HG02884 (cell line): Measurements from ENCODE around the gene KRTAP10-12.
"Not testable (repeated sequence)": the region's sequence is repeated elsewhere in the genome, so short reads cannot be mapped to it uniquely, and the experiment has no call there.

Experiments
- ATAC-seq: cut with Tn5 transposase; IDR thresholded peaks from one replicate; pipeline ENCODE4 v1.9.1; 2021; ENCODE audit warnings: mild to moderate bottlenecking, moderate library complexity; ENCODE audit not compliant: unreplicated experiment

Gene KRTAP10-12

DNA sequence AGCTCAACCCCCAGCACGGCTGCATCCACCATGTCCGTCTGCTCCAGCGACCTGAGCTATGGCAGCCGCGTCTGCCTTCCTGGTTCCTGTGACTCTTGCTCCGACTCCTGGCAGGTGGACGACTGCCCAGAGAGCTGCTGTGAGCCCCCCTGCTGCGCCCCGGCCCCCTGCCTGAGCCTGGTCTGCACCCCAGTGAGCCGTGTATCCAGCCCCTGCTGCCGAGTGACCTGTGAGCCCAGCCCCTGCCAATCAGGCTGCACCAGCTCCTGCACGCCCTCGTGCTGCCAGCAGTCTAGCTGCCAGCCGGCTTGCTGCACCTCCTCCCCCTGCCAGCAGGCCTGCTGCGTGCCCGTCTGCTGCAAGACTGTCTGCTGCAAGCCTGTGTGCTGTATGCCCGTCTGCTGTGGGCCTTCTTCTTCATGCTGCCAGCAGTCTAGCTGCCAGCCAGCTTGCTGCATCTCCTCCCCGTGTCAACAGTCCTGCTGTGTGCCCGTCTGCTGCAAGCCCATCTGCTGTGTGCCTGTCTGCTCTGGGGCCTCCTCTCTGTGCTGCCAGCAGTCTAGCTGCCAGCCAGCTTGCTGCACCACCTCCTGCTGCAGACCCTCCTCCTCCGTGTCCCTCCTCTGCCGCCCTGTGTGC is at the start of gene KRTAP10-12:
Gene KRTAP10-12 (plus strand): TSS at position 1 of the 639 bp plus-strand sequence. CDS start 30 bp downstream, at position 31.
- not testable (repeated sequence) for ATAC-seq

DNA sequence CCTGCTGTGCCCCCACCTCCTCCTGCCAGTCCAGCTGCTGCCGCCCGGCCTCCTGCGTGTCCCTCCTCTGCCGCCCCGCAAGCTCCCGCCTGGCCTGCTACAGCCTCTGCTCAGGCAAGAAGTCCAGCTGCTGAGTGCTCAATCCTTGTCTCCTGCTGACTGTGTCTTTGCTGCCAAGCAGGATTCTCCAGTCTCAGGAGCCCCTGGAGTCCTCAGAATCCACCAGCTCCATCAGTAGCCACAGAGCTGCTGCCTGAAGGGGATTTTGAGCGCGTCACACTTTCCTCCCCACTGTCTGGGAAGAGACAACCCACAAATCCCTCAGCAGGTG is 49.8 kb upstream of the KRTAP10-12 start:
- no peak for ATAC-seq

DNA sequence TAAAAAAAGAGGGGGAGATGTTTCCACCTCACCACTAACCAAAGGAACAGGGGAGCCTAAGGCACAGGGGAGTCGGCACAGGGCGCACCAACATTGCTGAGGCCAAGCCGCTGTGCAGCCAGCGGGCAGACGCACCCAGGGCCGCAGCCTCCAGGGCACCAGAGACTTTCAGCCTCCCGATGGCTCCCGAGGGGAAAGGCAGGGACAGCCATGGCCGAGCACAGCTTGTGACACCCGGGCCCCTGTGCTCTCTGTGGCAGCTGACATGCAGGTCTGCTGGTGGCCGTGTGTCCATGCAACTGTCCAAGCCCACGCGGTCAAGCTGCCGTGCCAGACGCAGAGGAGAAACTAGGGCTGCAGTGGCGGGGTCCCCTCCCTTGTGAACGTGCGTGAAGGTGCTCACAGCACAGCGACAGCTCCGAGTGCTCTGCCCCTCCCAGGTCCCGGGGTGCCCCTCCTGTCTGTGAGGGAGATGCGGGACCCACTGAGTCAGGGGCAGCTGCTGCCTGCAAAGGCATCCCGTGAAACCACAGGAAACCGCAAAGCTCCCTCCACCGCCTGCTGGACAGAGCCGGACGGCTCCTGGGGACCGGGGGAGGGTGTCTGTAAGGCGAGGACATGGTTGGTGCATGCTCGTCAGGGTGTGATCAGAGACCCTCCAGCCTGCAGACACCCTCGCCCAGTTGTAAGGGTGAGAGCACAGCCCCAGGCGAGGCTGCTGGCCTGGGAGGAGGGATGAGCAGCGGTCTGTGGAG is 48.2 kb upstream of the KRTAP10-12 start:
- ATAC-seq = no peak

DNA sequence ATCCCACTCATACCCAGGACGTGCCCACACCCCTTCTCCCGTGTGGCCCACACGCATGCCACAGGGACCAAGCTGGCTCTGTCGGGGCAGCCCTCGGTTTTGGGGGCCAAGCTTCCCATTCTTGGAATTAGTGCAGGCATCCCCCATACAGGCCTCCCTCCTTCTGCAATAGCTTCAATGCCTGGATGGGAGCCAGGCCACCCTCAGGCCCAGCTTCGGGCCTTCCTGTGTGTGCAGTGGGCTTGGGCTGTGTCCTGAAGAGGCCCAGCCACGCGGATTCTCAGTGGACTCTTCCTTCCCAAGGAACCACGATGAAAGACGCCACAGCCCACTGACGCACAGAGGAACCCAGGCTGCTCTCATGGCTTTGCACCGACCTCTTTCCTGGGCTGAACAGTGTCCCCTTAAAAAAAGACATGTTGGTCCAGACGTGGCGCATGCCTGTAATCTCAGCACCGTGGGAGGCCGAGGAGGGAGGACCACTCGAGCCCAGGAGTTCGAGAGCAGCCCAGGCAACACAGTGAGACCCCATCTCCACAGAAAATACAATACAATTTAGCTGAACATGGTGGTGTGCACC is 47.4 kb upstream of the KRTAP10-12 start:
- no peak for ATAC-seq

- no peak for ATAC-seq
Measured at GRCh38 chr21:44650265-44650972, 46.6 kb upstream of the KRTAP10-12 start.

- ATAC-seq = no peak
Measured at GRCh38 chr21:44650973-44651675, 45.8 kb upstream of the KRTAP10-12 start.

DNA sequence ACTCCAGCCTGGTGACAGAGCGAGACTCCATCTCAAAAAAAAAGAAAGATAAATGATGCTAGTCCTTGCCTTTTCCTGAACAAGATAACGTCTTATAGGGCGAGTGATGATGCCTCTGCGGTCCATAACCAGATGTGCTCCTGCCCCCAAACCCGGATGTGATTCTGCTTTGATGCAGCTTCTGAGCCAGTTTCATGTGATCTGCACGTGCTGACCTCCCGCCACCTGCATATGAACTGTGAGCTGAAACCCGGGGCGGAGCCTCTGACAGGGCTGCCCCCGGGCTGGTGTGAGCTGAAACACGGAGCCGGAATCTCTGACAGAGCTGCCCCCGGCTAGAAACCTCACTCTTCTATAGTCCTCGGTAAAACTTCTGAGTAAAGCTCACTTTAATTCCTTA is 43.8 kb upstream of the KRTAP10-12 start:
- no peak for ATAC-seq

DNA sequence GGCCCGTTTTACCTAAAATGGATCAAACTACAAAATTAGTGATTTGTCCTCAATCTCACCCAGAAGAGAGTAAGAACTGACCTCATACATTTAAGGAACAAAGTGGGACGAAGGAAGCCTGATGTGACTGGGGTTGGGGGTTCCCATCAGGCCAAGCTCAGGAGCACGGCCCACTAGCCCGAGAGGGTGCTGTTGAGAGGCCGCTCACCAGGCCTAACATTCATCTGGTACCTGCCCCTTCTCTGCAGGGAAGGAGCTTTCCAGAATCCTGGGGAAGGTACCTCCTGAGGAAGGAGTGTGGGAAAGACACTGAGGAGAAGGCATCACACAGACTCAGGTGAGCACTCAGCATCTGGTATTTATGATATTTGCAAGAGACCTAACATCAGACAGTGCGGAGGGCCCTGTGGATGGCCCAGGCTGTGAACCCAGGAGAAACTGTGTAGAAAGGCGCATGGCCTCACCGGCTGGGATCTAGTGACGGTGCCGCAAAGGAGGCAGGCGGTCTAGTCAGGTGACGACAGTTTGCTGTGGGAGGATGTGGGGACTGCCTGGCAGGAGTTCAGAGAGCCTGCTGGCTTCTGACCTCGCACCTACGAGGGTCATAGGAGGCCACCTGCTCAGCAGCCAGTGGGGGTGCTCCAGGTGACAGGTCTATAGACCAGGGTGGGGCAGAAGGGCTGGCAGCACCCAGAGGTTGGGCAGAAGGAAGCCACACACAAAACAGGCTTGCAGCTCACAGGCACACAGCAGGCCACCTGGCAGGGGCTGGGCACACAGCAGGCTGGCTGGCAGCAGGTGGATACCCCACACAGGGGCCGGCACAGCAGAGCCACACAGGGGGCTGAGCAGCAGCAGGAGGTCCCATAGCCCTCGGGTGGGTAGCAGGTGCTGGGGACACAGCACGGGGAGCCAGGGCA is 43.1 kb upstream of the KRTAP10-12 start:
- ATAC-seq = no peak

- no peak for ATAC-seq
Measured at GRCh38 chr21:44654576-44655175, 42.3 kb upstream of the KRTAP10-12 start, which contains the start of gene KRTAP12-4. Gene KRTAP12-4, minus strand, starts transcription at chr21:44654659. Its CDS starts 45 bp downstream, at chr21:44654614.

- ATAC-seq = no peak
Measured at GRCh38 chr21:44656868-44657267, 40.1 kb upstream of the KRTAP10-12 start.

DNA sequence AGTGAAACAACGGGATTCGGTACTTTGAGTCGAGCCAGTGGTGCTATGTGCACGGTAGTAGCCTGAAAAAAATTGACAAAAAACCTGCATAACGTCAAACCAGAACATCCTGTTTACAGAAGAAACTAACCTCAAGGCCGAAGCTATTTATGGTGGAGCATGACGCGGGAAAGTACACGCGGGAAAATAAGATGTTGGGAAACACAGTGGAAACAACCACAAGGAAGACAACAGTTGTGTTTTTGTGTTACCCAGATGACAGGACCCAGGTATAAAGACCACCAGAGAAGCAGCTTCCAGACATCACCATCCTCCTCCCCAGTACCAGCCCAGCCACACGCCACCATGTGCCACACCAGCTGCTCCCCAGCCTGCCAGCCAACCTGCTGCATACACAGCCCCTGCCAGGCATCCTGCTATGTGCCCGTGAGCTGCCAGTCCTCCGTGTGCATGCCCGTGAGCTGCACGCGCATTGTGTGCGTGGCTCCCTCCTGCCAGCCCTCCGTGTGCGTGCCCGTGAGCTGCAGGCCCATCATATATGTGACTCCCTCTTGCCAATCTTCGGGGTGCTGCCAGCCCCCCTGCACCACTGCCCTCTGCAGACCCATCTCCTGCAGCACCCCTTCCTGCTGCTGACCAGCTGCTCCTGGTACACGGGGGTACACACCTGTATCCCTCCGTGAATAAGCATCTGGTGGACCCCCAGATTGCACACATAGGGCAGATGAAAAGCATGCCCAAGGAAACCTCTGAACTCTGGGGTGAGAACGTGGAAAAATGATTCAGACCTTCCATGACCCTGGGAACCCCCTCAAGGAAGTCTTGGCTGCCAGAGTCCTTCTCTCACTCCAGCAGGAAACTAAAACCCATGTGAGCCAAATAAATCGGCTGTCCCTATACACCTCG is 39.1 kb upstream of the KRTAP10-12 start, which contains the start of gene KRTAP12-3:
Gene KRTAP12-3 (plus strand): TSS at position 298 of the 906 bp plus-strand sequence. CDS start 48 bp downstream, at position 346.
- ATAC-seq = no peak

GRCh38 chr21:44658541-44658910 is 38.4 kb upstream of the KRTAP10-12 start:
- ATAC-seq = no peak

GRCh38 chr21:44658913-44659595 is 37.9 kb upstream of the KRTAP10-12 start:
- no peak for ATAC-seq

- not testable (repeated sequence) for ATAC-seq
Measured at GRCh38 chr21:44661567-44661966, 35.4 kb upstream of the KRTAP10-12 start.

GRCh38 chr21:44664691-44665090 is 32.3 kb upstream of the KRTAP10-12 start:
- no peak for ATAC-seq

DNA sequence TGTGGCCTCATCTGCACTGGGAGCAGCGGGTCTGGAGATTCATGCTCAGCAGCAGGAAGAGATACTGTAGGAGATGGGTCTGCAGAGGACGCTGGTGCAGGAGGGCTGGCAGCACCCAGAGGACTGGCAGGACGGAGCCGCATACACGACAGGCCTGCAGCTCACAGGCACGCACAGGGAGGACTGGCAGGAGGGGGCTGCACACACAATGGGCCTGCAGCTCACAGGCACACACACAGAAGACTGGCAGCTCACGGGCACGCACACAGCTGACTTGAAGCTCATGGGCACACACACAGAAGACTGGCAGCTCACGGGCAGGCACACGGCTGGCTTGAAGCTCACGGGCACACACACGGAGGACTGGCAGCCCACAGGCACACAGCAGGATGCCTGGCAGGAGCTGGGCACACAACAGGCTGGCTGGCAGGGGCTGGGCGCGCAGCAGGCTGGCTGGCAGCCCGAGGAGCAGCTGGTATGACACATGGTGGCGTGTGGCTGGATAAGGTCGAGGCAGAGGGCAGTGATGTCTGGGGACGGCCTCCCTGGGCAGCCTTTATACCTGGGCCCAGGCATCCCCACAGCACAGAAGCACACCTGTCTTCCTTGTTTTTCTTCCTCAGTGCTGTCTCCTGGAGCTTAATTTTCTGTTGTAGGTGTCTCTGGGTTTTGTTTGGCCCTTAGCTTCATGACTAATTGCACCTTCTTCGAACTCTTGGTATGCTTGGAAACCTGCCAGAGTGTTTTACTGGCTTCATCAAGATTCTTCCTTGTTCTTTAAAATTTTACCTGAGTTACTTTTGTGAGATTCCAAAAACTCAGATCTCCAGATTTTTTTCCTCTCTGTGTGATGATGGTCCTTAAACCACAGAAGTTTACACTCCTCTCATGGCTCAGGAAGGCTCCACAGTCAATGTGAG is 30.3 kb upstream of the KRTAP10-12 start, which contains the start of gene KRTAP12-2:
Gene KRTAP12-2 (minus strand): TSS at position 527 of the 920 bp plus-strand sequence. CDS start 41 bp downstream, at position 486.
- ATAC-seq = no peak
